ENCODE results near the gene HOXA3.

DNA sequence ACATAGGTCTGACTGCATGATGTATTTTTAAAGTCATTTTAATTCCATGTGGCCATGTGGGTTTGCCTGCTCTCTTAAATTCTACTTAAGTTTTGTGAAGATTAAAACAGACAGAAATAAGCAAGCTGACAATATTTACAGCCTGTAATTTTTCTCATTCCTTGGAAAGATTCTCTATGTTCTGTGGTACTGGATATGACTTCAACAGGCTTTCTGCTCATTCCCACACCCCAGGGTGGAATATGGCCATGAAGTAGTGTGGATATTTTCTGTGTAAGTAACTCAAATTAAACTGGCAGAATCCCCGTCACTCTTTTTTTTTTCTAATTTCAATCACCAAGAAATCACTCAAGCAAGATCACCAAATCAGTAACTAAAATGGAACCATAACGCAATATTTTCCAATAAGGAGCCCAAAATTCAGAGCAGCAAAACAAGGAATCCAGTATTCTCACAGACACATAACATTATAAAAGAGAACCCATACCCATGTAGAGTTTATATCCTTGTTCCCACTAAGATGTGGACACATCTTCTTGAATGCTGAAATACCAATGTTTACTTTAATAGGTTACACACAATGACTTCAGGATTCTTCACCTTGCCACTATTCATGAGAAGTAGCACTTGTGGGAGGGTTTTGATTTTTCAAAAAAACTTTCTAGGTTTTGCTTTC, 14.6 kb downstream of the HOXA3 start:
- TF ChIP-seq, protein P1, sequence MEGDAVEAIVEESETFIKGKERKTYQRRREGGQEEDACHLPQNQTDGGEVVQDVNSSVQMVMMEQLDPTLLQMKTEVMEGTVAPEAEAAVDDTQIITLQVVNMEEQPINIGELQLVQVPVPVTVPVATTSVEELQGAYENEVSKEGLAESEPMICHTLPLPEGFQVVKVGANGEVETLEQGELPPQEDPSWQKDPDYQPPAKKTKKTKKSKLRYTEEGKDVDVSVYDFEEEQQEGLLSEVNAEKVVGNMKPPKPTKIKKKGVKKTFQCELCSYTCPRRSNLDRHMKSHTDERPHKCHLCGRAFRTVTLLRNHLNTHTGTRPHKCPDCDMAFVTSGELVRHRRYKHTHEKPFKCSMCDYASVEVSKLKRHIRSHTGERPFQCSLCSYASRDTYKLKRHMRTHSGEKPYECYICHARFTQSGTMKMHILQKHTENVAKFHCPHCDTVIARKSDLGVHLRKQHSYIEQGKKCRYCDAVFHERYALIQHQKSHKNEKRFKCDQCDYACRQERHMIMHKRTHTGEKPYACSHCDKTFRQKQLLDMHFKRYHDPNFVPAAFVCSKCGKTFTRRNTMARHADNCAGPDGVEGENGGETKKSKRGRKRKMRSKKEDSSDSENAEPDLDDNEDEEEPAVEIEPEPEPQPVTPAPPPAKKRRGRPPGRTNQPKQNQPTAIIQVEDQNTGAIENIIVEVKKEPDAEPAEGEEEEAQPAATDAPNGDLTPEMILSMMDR (IDR thresholded peaks at IDR 0.05; ENCODE audit: low read depth, low read length) = no peak
- no peak for TF ChIP-seq MYC (IDR thresholded peaks at IDR 0.05; ENCODE audit: low read depth, low read length)

Measured in NB4 (cell line).